Measurements from ENCODE around the gene EMX2. TPM values are rescaled to one million over a fixed set of nuclear protein-coding genes. Genes with fewer than 3 reads are reported as not detected.
A peak's percentile ranks its signal among the peaks of the same experiment; 100 is the strongest.

The EMX2 gene
- total RNA-seq, 1 experiment from 2014 or later, result 4.7 TPM

DNA sequence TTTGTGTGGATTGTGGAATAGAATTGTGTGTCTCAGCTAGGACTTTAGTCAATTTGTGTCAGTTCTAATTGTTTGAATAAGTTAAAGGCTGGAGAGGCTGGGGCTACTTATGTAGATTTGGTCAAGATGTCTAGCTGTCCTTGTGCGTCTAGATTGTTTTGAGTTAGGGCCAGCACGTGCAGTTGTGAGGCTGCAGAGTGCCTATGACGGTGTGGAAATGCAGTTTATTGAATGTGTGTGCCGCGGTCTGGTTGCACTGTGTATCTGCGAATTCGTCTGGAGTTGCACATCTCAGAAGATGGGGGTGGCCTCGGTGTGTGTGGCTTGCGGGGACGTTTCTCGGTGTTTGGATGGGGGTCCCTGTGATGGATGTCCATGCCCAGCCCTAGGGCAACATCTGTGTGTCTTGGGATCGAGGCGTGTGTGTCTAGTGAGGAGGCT, 10.2 kb downstream of the EMX2 start:
- Mint-ChIP-seq H3K27ac (ENCODE audit: unreplicated experiment) (peak overlapping the region; percentile 61), H3K27me3 (ENCODE audit: insufficient read depth, unreplicated experiment) (peaks cover 5% of the 10 kb centered on the region), H3K4me3 (ENCODE audit: unreplicated experiment) (peak overlapping the region; percentile 71), H3K4me1 (ENCODE audit: low read depth, unreplicated experiment) (peaks cover 8% of the 10 kb centered on the region), H3K9me3 (ENCODE audit: unreplicated experiment) (no peaks in the 10 kb centered on the region), H3K36me3 (ENCODE audit: insufficient read depth, unreplicated experiment) (peaks cover 15% of the 10 kb centered on the region)
- no TSS peak for BruUV-seq (replicated peaks)
- TF ChIP-seq, protein P1, sequence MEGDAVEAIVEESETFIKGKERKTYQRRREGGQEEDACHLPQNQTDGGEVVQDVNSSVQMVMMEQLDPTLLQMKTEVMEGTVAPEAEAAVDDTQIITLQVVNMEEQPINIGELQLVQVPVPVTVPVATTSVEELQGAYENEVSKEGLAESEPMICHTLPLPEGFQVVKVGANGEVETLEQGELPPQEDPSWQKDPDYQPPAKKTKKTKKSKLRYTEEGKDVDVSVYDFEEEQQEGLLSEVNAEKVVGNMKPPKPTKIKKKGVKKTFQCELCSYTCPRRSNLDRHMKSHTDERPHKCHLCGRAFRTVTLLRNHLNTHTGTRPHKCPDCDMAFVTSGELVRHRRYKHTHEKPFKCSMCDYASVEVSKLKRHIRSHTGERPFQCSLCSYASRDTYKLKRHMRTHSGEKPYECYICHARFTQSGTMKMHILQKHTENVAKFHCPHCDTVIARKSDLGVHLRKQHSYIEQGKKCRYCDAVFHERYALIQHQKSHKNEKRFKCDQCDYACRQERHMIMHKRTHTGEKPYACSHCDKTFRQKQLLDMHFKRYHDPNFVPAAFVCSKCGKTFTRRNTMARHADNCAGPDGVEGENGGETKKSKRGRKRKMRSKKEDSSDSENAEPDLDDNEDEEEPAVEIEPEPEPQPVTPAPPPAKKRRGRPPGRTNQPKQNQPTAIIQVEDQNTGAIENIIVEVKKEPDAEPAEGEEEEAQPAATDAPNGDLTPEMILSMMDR (IDR thresholded peaks at IDR 0.05; ENCODE audit: insufficient read depth in 1 of 2, low read depth in 1 of 2, low read length in 1 of 2, severe bottlenecking in 1 of 2, unreplicated experiment in 1 of 2), result no peak
- Histone ChIP-seq H3K4me1 (peaks cover 11% of the 10 kb centered on the region), H3K4me3 (ENCODE audit: low read depth, low read length) (peak overlapping the region; percentile 30), H3K27me3 (replicated peaks; ENCODE audit: control insufficient read depth, insufficient read depth, low read length) (peaks cover 3% of the 10 kb centered on the region; the same call in 1 of the 2 replicates), H3K9me3 (no peaks in the 10 kb centered on the region), H3K36me3 (ENCODE audit: control insufficient read depth, insufficient read depth, low read length) (no peaks in the 10 kb centered on the region)
- intact Hi-C loops (cut with micrococcal nuclease; ENCODE audit: unreplicated experiment), result no loop called here
- DNase-seq, result no peak
- ChIA-PET CTCF (interaction anchor here (0.8 kb wide), 1 partner anchor 67 kb away, joined by 4 read pairs; no protein-coding TSS in a partner anchor), POLR2A (no interaction called here)

DNA sequence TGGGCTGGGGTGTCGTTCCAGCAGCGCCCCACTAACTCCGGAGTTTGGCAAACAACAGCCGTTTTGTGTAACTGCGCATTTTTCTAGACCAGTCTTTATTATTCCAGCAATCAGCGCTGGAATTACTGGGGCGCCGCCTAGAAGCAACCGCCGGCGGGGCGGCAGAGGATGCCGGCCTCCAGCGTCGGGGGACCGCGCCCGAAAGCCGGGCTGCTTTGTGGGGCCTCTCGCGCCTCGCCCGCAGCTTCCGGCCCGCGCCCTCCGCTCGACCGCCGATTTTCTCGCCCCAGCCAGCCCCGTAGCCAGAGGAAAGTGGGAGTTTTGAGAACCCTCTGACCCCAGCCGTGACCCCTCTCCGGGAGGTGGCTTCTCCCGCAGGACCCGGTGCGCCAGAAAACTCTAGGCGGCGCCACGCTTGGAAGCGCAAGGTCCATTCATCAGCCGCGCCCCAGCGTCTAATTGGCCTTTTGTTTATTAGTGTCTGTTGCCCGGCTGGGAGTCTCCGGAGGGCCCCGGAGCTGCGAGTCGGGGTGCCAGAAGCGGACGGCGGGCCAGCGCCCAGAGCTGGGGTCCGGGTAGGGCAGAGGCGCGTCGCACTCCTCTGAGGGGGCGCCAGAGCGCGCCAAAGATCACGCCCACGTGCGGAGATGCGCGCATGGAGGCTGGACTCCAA, 10.7 kb downstream of the EMX2 start:
- H3K4me3 Mint-ChIP-seq (ENCODE audit: unreplicated experiment), result peak overlapping the region; percentile 71
- Histone ChIP-seq H3K4me1 (peaks cover 11% of the 10 kb centered on the region), H3K9me3 (no peaks in the 10 kb centered on the region), H3K36me3 (ENCODE audit: control insufficient read depth, insufficient read depth, low read length) (no peaks in the 10 kb centered on the region), H3K4me3 (ENCODE audit: low read depth, low read length) (peak overlapping the region; percentile 24), H3K27me3 (replicated peaks; ENCODE audit: control insufficient read depth, insufficient read depth, low read length) (peaks cover 3% of the 10 kb centered on the region; the same call in 1 of the 2 replicates)
- peaks cover 3% of the 10 kb centered on the region for H3K4me1 Mint-ChIP-seq (ENCODE audit: low read depth, unreplicated experiment)
- H3K27ac Mint-ChIP-seq (ENCODE audit: unreplicated experiment), result no peak overlapping the region
- no peaks in the 10 kb centered on the region for H3K9me3 Mint-ChIP-seq (ENCODE audit: unreplicated experiment)
- DNase-seq, result no peak
- ChIA-PET POLR2A (no interaction called here), CTCF (no interaction called here)
- TF ChIP-seq, protein P1 (IDR thresholded peaks at IDR 0.05; ENCODE audit: insufficient read depth in 1 of 2, low read depth in 1 of 2, low read length in 1 of 2, severe bottlenecking in 1 of 2, unreplicated experiment in 1 of 2), result no peak
- intact Hi-C loops (cut with micrococcal nuclease; ENCODE audit: unreplicated experiment), result no loop called here
- BruUV-seq (replicated peaks), result no TSS peak
- H3K36me3 Mint-ChIP-seq (ENCODE audit: insufficient read depth, unreplicated experiment), result peaks cover 13% of the 10 kb centered on the region
- peaks cover 1% of the 10 kb centered on the region for H3K27me3 Mint-ChIP-seq (ENCODE audit: insufficient read depth, unreplicated experiment)

DNA sequence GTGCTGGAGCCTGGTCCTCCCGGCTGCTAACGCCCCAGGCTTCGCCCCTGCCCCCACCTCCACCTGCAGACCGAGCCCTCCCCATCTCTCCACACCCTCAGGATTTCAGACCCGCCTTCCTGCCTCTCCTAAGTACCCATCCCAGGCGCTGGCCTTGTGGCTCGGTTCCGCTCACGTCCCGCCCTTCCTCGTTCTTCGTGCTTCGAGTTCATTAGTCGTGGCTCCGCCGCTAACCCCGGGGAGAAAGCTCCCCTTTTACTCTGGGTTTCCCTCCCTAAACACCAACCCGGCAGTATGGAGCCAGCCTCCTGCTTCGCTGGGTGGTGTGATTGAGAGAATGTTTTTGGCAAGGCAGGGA, 11.2 kb downstream of the EMX2 start:
- Histone ChIP-seq H3K4me1 (peaks cover 11% of the 10 kb centered on the region), H3K36me3 (ENCODE audit: control insufficient read depth, insufficient read depth, low read length) (no peaks in the 10 kb centered on the region), H3K27me3 (replicated peaks; ENCODE audit: control insufficient read depth, insufficient read depth, low read length) (peaks cover 3% of the 10 kb centered on the region; the same call in 1 of the 2 replicates), H3K4me3 (ENCODE audit: low read depth, low read length) (no peak overlapping the region), H3K9me3 (no peaks in the 10 kb centered on the region)
- POLR2A ChIA-PET, result no interaction called here
- peaks cover 11% of the 10 kb centered on the region for H3K36me3 Mint-ChIP-seq (ENCODE audit: insufficient read depth, unreplicated experiment)
- TF ChIP-seq, protein P1 (IDR thresholded peaks at IDR 0.05; ENCODE audit: insufficient read depth in 1 of 2, low read depth in 1 of 2, low read length in 1 of 2, severe bottlenecking in 1 of 2, unreplicated experiment in 1 of 2), result no peak
- no TSS peak for BruUV-seq (replicated peaks)
- CTCF ChIA-PET, result no interaction called here
- no peaks in the 10 kb centered on the region for H3K4me1 Mint-ChIP-seq (ENCODE audit: low read depth, unreplicated experiment)
- DNase-seq, result no peak
- intact Hi-C loops (cut with micrococcal nuclease; ENCODE audit: unreplicated experiment), result no loop called here
- H3K27me3 Mint-ChIP-seq (ENCODE audit: insufficient read depth, unreplicated experiment), result no peaks in the 10 kb centered on the region
- H3K27ac Mint-ChIP-seq (ENCODE audit: unreplicated experiment), result no peak overlapping the region
- H3K9me3 Mint-ChIP-seq (ENCODE audit: unreplicated experiment), result no peaks in the 10 kb centered on the region
- H3K4me3 Mint-ChIP-seq (ENCODE audit: unreplicated experiment), result peak overlapping the region; percentile 71
